HG03066 (cell line): ENCODE data around the gene ENKD1.

Experiments
- ATAC-seq: cut with Tn5 transposase; IDR thresholded peaks from one replicate; pipeline ENCODE4 v1.9.1; 2021; ENCODE audit warnings: low read depth; ENCODE audit not compliant: unreplicated experiment

ENKD1 gene

DNA sequence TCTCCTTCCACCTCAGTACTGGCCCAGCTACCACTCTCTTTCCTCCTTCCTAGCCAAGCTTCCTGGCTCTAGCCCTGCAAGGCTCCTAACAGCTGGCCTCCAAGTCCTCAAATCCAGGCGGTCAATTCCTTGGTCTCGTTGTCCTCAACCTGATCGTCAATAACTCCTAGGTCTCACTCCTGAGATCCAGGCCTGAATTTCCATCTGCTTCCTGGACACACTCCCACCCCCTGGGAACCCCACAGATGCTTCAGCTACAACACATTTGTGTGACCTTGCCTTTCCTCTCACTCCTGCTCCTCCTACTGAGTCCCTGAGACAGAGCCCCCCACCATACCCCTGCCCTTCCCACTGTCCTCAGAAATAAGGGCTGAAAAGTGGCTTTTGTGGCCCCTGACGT is 2.3 kb downstream of the ENKD1 start:
- ATAC-seq: no peak

DNA sequence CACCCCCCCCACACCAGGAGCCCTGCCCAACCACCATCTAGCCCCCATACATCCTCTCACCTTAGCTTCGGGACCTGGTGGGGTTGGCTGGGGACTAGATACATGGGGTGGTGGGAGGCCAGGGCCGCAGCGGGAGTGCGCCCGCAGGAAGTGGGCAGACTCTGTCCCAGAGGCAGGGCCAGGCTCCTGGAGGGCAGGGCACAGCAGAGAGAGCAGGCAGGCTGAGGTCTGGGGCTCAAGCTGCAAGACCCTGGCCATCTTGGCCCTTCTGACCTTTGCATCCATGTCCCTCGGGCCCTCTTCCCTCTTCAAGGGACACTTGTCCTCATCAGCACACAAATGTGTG is 2.7 kb downstream of the ENKD1 start:
- ATAC-seq: no peak

DNA sequence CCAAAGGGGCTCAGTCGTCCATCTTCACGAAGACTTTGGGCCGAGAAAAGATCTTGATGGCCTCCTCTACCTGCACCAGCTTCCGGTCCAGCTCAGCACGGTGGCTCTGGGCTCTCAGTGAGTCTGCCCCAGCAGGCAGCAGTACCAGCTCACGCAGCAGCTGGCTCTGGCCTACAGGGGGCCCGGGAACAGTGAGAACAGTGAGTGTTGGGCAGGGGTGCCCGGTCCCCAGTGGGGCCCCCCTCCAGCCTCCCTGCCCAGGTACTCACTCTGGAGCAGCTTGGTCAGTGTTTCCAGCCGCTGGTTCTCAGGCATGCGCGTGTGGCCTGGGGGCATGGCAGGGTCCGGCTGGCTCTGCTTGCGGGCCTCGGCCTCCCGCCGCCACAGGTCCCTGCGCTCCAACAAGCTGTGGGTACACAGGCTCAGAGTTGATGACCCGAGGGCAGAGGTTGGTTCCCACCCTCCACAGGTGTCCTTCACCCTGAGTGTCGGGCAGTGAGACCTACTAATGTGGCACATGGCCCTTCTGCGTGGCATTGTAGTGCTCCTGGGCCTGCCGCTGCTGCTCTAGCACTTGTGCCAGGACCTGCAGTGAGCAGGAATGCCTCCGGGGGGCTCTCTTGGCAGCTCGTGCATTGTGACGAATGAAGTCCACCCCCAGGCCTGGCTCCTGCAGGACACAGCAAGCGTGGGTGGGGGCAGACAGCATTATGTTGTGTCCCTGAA is 3.2 kb downstream of the ENKD1 start:
- no peak for ATAC-seq

DNA sequence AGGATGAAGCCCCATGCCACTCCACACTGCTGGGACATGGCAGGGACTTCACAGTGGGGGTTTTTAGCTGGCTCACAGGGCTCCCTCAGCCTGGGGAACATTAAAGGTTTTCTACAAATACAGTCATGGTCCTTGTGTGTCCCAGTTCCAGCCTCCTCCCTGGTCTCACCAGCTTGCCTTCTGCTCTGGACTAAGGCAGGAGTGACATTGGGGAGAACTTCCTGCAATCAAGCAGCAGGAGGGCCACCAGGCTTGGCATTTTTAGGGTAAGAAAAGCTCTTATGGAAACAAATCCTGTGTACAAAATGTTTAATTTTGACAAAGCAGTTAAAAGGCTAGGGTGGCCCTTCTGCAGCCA is 3.9 kb downstream of the ENKD1 start:
- no peak for ATAC-seq

DNA sequence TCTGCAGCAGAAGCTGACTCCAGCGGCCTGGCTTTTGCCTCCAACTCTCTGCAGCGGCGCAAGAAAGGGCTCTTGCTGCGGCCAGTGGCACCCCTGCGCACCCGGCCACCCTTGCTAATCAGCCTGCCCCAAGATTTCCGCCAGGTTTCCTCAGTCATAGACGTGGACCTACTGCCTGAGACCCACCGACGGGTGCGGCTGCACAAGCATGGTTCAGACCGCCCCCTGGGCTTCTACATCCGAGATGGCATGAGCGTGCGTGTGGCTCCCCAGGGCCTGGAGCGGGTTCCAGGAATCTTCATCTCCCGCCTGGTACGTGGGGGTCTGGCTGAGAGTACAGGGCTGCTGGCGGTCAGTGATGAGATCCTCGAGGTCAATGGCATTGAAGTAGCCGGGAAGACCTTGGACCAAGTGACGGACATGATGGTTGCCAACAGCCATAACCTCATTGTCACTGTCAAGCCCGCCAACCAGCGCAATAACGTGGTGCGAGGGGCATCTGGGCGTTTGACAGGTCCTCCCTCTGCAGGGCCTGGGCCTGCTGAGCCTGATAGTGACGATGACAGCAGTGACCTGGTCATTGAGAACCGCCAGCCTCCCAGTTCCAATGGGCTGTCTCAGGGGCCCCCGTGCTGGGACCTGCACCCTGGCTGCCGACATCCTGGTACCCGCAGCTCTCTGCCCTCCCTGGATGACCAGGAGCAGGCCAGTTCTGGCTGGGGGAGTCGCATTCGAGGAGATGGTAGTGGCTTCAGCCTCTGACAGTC is 4.5 kb downstream of the ENKD1 start:
- no peak for ATAC-seq

DNA sequence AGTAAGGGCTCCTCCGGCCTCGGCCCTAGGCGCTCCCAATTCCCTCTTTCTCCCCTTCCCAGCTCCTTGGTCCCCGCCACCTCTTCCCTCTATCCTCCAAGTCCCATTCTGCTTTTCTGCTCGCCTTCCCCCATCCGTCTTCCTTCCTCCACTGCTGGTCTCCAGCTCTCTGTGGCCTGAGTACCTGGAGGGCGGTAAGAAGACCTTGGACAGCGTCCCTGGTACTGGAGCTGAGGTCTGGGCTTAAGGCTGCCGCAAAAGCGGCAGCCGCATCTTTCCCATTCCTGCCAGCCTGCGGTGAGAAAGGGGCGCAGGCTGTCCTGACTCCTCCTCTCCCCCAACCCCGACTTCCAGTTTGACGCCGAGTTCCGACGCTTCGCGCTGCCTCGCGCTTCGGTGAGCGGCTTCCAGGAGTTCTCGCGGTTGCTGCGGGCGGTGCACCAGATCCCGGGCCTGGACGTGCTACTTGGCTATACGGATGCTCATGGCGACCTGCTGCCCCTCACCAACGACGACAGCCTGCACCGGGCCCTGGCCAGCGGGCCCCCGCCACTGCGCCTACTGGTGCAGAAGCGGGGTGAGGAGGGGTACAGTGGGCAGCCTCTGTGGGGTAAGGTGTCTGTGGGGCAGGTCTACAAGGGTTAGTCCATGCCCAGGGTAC is 5.3 kb downstream of the ENKD1 start:
- ATAC-seq: peak; percentile 5

DNA sequence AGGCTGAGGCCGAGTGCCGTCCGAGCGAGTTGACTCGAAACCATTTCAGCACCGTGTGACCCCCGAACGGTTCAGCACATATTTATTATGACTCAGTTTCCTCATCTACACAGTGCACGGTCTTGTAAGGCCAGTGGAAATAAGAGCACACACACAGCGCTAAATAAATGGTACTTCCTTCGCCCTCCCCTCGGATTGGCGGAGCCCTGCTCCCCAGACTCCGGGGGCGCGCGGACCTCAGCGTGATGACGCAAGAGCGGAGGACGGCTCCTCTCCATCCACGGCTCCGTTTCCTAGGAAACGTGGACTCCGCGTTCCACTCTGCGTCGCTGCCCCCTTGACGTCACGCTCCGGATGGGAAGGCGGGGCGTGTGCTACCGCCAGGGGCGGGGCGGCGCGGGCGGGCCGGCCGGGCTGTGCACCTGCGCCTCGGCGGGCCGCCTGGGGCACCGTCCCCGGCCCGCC is 6.0 kb downstream of the ENKD1 start, which contains the start of gene PARD6A:
Gene PARD6A, plus strand, starts transcription at position 397 of the 465 bp plus-strand sequence. CDS start 79 bp downstream, outside the sequence.
- ATAC-seq: peak; percentile 73

DNA sequence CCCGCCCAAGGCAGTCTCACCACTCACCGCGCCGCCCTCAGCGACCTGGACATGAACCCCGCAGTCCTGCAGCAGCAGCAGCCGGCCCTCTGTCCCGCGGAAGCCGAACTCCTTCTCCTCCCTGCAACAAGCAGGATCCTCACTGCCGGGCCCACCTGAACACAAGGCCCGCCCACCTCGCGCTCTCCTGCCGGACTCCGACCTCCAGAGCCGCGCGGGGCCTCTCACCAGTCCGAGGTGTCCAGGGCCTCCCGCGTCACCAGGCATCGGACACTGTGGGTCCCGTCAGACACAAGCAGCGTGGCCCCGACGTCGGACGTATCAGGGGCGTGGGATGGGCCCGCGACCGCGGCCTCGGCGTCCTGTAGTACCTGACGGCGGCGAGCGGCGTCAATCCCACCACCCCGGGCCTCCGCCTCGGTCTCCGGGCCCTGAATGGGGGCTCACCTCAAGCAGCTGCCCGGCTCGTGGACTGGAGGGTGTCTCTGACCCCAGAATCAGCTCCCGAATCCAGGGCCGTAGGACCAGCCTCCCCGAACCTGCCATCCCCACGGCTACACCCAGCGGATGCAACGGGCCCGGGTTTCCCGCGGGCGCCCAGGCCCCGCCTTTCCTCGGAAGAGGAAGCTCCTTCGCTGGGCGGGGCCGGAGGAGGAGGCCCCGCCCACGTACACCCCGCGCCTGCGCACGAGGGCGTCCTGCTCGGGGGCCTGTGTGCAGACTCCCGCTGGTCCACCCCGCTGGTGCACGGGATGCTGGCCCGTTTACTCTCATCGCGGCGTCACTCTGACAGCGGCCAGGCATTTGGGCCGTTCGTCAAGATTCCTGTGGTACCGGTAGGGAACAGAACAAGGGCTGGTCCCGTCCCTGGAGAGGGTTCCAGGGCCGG is 6.6 kb downstream of the ENKD1 start, which contains the start of gene ACD:
Gene ACD, minus strand, starts transcription at position 586 of the 889 bp plus-strand sequence. Its CDS starts 40 bp downstream, at position 546.
- peak; percentile 44 for ATAC-seq

DNA sequence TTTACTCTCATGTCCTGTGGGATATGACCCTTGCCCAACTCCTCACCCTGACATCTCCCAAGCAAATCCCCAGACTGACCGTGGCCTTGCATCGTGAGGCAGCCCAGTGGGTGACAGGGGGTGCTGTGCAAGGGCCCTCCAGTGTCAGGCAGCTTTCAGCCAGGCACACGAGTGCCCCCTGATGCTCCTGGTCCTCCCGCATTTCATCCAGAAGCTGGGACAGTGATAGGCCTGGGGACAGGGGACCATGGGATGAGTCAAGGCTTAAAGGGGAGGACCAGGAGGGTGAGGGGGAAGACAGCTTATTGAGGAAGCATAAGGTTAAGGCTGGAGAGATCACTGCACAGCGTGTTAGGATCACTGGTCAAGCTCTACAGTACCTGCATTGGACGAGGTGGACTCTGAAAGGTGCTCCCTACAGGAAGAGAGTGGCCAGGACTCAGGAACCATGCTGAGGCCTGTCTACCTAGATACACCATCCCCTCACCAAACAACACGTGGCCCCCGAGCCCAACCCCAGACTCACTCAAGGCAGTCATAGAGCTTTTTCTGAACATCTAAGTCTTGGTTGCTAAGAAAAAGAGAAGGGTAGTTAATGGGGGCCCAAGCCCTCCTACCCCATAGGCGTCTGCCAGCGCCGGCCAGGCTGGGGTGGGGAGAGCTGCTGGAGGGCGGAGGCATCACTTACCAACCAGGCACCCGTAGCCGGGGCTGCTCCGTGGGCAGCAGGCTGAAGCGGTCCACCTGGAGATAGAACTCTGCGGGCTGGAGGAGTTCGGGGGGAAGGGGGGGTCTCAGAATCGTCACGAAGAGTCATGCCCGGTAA is 7.5 kb downstream of the ENKD1 start:
- no peak for ATAC-seq

DNA sequence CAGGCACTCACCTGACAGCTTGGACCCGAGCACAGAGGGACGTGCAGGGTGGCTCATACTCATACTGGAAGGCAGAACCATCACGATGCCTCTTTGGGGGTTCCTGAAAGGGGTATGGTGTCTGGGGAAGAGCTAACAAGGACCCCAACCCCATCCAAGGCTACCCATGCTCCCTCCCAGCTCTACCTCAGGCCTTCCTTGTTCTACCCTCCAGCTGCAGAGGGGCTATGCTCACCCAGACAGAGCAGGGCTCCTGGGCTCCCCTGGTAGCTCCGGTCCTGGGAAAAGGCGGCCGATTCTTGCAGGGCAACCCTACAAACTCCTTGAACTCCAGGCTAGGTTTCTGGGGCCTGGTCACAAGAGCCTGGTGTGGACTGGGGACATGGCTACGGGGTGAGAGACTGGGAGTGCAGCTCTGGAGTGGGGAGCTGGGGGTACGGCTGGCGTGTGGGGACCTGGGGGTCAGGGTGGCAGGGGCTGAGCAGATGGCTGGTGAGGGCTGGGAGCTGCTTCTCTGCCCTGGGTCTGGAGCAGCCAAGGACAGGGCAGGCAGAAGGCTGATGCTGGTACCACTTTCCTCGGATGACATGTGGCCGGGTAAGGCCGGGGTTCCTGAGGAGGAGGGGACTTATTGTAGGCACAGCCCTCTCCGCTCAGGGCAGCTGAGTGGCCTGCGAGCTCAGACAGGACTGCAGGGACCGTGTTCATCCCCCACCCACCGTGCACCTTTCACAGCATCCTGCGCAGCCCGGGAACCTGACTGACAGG is 8.6 kb downstream of the ENKD1 start:
- no peak for ATAC-seq

DNA sequence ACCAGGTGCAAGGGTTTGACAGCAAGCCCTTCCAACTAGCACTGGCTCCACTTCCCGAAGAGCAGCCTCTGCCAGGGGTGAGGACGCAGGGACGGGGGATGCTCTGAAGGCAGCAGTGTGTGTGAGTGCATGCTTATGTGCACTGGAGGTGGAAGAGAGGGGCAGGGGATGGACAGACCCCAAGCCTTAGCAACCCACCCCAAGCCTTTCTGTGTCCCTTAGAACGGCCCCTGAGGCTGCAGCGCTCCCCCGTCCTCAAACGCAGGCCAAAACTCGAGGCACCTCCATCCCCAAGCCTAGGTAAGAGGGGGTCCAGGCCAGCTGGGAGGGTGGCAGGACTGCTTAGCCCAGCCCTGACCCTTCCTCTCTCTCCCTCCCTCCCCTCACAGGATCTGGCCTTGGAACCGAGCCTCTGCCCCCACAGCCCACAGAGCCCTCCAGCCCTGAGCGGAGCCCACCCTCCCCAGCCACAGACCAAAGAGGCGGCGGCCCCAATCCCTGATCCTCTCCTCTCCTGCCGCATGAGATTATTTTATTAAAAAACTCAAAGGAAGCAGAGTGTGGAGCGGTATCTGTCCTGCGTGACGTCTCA is 9.4 kb downstream of the ENKD1 start:
- ATAC-seq: no peak

DNA sequence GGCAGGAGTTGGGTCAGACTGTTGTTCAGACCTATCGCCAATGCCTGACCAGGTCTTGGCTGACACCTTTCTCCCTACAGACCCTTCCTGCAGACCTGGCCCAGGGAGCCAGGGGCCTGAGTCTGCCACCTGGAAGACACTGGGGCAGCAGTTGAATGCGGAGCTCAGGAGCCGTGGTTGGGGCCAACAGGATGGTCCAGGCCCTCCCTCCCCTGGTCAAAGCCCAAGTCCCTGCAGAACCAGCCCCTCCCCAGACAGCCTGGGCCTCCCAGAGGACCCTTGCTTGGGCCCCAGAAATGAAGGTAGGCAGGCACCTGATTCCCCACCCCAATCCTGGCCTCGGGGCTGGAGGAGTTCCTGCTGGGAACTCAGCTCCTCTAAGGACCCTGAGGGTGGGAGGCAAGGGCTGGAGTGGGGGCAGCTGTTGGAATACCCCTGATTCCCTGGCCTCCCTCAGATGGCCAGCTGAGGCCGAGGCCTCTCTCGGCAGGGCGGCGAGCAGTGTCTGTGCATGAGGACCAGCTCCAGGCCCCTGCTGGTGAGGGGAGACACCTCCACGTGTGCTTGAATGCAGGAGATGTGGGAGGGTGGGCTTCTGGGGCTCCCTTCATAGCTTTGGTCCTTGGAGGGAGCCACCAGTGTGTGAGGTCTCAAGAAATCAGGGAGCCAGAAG is 10.1 kb downstream of the ENKD1 start:
- no peak for ATAC-seq

DNA sequence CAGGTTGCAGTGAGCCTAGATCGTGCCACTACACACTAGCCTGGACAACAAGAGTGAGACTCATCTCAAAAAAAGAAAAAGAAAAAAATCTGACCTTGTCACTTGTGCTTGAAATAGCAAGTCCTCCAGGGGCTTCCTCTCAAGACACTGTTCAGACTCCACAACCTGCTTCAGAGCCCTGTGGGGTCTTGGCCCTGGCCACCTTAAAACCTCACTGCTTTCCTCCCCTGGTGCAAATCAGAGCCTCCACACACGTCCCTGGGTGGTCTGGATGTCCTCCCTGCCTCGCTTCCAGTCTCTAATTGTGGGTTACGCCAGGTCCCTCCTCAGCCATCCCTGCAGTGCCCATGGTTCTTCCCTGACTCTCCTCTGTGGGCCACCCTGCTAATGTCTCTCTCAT is 11.2 kb downstream of the ENKD1 start:
- no peak for ATAC-seq

DNA sequence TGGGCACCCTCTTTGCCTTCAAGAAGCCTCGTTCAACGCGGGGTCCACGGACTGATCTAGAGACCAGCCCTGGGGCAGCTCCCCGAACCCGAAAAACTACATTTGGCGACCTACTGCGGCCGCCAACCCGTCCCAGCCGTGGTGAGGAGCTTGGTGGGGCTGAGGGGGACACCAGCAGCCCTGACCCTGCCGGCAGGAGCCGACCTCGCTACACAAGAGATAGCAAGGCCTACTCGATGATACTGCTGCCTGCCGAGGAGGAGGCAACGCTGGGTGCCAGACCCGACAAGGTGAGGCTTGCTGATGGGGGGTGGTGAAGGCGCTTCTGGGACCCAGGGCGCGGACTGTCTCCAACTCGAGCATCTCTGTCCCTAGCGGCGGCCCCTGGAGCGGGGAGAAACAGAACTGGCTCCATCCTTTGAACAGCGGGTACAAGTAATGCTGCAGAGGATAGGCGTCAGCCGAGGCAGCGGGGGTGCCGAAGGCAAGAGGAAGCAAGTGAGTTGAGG is 12.1 kb downstream of the ENKD1 start:
- ATAC-seq: no peak

DNA sequence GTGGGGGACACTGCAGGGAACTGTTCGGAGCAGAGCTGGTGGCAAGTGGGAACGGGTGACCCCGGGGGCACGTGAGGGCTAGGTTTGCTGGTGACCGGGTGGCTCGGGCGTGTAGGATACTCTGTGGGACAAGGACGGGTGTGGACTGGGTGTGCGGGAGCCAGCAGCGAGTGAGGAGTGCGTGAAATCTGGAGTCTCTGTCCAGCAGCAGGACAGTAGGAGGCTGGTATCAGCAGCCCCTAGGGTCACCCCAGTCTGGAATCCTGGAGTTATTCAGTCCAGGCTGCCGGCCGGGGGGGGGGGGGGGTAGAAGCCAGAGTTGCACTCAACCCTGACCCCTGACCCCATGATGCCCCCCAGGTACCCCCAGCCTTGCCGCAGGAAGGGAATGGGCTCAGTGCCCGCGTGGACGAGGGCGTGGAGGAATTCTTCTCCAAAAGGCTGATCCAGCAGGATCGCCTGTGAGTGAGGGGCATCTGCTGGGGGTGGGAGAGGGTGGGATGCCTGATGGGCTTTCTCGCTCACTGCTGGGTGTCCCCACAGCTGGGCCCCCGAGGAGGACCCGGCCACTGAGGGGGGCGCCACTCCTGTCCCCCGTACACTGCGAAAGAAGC is 12.7 kb downstream of the ENKD1 start:
- no peak for ATAC-seq

DNA sequence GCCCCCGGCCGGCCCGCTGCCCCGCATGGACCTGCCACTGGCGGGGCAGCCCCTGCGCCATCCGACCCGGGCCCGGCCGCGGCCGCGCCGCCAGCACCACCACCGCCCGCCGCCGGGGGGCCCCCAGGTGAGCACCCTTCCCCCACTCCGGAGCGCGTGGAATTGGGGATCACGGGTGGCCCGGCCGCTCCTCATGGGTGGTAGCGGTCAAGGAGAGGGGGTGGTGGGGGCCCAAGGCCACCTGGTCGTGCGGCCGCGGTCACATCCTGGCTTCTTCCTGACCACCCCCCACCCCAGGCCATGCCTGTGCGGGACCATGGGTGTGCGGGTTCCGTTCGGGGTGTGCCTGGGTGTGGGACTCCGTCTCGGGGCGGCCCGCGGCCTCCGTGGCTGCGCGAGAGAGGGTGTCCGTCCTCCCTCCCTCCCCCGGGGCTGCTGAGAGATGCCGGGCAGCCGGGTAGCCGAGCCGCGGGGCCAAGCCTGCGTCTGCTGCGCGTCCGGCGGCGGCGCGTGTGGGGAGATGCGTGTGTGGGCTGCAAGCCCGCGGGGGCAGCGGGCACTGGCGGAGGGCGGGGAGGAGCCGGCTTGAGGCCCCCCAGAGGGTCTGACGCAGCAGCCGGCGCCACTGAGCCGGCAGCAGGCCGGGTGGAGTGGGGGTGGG is 13.3 kb downstream of the ENKD1 start:
- no peak for ATAC-seq
